Glomerular endothelial cell (primary cell): ENCODE data around the gene GPR15LG. TPM values are rescaled to one million over a fixed set of nuclear protein-coding genes. Genes with fewer than 3 reads are reported as not detected.

Source experiments
- DNase-seq: peaks from one replicate; pipeline ENCODE4 v3.0.0-alpha.2; 2011; ENCODE audit warnings: low read depth, low spot score; ENCODE audit errors: extremely low read depth
- total RNA-seq: library from RNA; depleted of rRNA; stranded (reverse); fragments of >200 nt; gene quantifications from 2 replicates; pipeline ENCODE4 v1.2.3, GENCODE V29; 2015

Gene GPR15LG
- total RNA-seq, 1 donor from 2014 or later: not detected

- no peak for DNase-seq
Observed at GRCh38 chr10:84191106-84191505, 17.5 kb downstream of the GPR15LG start.

DNA sequence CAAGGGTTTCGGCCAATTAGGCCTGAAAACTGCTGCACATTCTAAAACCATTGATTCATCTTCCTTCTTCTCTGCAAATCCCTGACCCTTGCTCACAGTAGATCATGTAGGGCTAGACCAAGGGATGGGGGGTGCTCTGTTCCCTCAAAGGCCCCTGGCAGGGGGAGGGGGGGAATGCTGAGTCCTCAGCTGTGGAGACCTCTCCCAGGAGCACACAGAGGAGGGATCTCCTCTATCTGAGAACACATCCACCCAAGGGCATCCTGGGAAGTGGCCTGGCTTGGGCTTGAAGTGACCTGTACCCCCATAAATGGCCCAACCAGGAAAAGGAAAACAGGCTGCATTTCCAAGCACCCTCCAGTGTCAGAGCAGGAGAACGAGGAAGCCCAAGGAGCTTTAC is 19.7 kb downstream of the GPR15LG start:
- no peak for DNase-seq

- no peak for DNase-seq
Observed at GRCh38 chr10:84193846-84194423, 20.3 kb downstream of the GPR15LG start.

DNA sequence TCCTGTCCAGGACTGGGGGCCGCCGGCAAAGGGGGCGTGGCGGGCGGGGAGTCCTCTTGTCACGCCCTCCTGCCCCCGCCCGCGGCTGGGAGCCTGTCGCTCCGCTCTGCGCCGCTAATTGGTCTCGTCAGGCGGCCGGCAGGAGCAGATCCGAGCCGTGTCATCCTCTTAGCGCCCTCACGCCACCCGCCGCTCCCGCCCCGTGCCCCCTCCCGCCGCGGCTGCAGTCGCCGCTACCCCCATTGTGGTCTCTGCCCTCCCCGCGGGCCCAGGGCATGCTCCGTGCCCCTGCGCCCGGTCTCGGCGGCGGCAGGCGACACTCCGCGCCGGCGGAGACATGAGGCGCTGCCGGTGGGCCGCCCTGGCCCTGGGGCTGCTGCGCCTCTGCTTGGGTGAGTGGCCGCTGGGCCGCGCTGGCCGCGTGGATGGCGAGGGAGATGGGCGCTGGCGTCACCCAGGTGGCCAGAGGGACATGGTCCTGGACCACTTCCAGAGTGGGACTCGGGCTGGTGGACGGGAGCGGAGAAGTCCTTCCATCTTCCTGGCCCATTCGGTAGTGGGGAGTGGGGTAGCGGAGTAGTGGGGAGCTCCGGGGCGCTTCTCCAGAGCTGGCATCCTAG is 20.9 kb downstream of the GPR15LG start, which contains the start of gene CDHR1:
Gene CDHR1 (plus strand): TSS at position 114 of the 620 bp plus-strand sequence. CDS start 224 bp downstream, at position 338.
- DNase-seq: no peak

DNA sequence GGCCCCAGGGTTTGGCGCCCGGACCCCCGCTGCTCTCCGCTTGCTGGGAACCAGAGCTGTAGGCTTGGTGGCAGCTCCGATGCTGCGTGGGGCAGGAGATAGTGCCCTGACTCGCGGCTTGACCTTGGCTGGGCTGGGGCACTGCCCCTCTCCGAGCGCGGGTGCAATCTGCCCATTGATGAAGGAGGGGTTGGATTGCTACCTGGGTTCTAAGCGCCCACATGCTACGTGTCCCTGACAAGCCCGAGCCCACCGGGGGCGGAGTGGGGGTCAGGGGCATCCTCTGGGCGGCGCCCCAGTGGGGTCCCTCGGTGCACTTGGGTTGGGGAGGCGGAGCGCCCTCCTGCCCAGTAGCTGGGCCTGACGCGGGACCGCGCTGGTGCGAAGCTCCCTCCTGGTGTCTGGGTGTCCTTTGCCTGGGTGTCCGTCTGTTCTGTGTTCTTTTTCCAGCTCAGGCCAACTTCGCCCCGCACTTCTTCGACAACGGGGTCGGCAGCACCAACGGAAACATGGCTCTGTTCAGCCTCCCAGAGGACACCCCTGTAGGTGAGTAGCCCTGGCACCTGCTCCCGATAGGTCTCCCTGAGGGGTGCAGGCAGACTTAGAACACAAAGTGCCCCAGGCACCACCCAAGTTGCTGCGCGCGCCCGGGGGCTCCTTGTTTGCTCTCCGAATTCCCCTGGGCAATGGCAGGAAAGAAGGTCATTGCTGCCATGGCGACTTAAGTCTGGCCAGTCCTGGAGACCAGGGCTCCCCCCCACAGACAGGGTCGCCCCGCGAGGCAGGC is 21.6 kb downstream of the GPR15LG start:
- DNase-seq: no peak

- no peak for DNase-seq
Observed at GRCh38 chr10:84196083-84196482, 22.5 kb downstream of the GPR15LG start.

GRCh38 chr10:84196941-84197340 is 23.3 kb downstream of the GPR15LG start:
- DNase-seq: no peak

DNA sequence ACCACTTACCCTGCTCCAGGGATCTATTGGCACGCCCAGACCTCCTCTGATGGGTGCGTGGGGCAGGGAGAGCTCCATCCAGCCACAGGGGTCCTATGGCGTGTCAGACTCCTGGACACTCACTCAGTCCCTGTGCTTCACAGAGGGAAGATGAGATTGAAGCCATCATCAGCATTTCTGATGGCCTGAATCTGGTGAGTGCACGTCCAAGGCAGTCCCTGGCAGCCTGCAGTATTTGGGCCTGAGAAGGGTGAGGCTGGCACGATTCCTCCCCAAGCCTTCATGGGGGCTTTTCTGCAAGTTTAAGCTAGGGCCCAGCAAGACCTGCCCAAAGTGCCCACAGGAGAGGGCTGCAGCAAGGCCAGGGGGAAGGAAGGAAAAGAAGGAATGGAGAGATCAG is 24.0 kb downstream of the GPR15LG start:
- no peak for DNase-seq

- DNase-seq: no peak
Observed at GRCh38 chr10:84198206-84198915, 24.8 kb downstream of the GPR15LG start.

- DNase-seq: no peak
Observed at GRCh38 chr10:84200537-84201243, 27.1 kb downstream of the GPR15LG start.

GRCh38 chr10:84201244-84201606 is 27.6 kb downstream of the GPR15LG start:
- DNase-seq: no peak

DNA sequence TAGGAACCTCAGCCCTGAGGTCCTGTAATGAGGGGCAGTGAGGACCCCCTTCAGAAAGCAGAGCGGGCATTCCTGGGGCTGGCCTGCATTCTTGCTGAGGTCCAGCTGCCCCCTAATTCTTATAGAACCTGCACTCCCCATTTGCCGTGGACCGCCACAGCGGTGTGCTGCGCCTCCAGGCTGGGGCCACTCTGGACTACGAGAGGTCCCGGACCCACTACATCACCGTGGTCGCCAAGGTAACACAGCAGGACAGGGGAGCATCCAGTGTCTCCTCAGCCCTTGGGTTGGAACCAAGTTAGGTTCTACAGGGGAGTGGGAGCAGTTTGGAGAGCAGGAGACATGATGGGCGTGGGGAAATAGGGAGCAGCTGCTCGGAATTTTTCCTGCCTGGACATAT is 28.1 kb downstream of the GPR15LG start:
- no peak for DNase-seq

- no peak for DNase-seq
Observed at GRCh38 chr10:84202349-84202748, 28.7 kb downstream of the GPR15LG start.

DNA sequence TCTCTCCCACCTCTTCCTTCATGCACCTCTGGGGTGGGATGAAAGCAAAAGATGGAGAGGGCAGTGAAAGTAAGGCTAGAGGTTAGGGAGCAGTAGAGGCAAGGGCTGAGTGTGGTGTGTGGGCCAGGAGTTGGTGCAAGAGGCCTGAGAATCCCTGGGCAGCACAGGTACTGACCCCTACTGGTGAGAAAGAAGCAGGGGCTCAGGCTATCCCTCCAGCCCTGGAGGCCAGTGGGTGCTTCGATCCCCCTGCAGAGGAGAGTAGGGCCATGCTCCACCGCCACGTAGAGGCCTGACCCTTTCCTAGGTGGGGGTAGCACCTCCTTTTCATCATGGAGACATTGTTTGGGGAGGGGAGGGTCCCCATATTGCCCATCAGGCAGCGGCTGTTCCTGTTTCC is 30.5 kb downstream of the GPR15LG start:
- DNase-seq: no peak

- DNase-seq: no peak
Observed at GRCh38 chr10:84204610-84205009, 31.0 kb downstream of the GPR15LG start.

- DNase-seq: no peak
Observed at GRCh38 chr10:84205049-84205852, 31.6 kb downstream of the GPR15LG start.

DNA sequence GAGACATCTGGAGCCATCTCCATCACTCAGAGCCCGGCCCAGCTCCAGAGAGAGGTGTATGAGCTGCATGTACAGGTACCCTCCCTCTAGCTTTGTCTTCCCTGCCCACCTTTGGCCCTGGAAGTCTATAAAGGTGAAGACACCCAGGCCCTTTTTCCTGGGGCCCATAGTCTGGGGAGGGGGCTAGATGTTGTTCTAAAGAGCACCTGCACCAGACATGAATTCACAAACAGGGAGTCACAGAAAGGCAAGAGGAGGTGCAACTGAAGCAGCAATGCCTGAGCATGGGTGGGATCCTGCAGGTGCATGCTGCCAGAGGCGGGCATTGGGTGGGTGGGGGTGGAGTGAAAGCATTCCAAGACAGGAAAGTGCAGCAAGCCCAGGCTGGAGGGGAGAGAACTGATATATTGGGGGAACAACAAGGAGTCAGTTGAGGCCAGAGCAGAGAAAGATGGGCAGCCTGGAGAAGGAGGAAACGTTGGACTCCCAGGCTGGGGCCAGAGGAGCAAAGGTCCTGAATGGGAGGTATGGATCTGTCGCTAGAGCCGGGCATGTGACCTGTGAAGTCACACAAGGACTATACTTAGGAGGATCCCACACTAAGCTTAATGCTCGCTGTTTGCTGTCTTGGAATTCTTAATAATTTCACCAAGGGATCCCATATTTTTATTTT is 32.4 kb downstream of the GPR15LG start:
- no peak for DNase-seq

GRCh38 chr10:84208023-84208422 is 34.4 kb downstream of the GPR15LG start:
- no peak for DNase-seq

DNA sequence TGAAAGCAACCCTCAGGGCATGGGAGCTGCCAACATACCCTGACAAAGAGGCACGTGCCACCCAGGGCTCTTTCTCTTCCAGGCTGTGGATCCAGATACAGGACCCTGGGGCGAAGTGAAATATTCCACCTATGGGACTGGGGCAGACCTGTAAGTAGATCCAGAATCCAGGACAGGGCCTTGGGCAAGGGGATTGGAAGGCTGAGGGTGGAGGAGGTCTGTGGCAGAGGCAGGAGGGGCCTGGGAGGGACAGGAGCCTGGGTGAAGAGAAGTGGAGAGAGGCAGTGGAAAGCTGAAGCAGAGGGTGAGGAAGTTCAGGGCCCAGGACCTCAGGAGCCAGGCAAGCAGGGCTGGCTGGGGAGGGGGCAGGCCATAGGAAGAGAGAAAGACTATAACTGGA is 38.0 kb downstream of the GPR15LG start:
- DNase-seq: no peak
